Body of pancreas (tissue), 4 donors: Measurements from ENCODE around the gene PCDHGA12. TPM values are rescaled to one million over a fixed set of nuclear protein-coding genes. Genes with fewer than 3 reads are reported as not detected.
A peak's percentile ranks its signal among the peaks of the same experiment; 100 is the strongest.
"Not testable (repeated sequence)": the region's sequence is repeated elsewhere in the genome, so short reads cannot be mapped to it uniquely, and the experiment has no call there.

Source experiments
- ATAC-seq: fragments of 150-250 bp; one replicate; pipeline ENCODE4 v1.9.1; 2016
- DNase-seq, 4 donors: peaks; one replicate each; pipeline ENCODE4 v3.0.0-alpha.2; 2019
- H3K27ac ChIP-seq, 4 donors: fragments of 200-600 bp; sonication (generic); 1 replicate in 3 of 4; 2 replicates in 1 of 4; pipeline versions ENCODE4 v1.5.1 to v1.6.1; 2016 to 2019; ENCODE audit warnings: mild to moderate bottlenecking in 1 of 4, mixed read lengths in 1 of 4, moderate library complexity in 1 of 4
- H3K27me3 ChIP-seq, 2 donors: fragments of 200-600 bp; sonication (generic); one replicate each; pipeline ENCODE4 v1.6.0; 2016; ENCODE audit warnings: mild to moderate bottlenecking in 1 of 2
- H3K36me3 ChIP-seq, 2 donors: fragments of 200-600 bp; sonication (generic); replicated peaks in 1 of 2; 2 replicates each; pipeline ENCODE4 v1.5.1; 2016; ENCODE audit warnings: low read depth in 2 of 2; ENCODE audit not compliant: insufficient read depth in 1 of 2
- H3K4me1 ChIP-seq: fragments of 200-600 bp; sonication (generic); one replicate; pipeline ENCODE4 v1.6.0; 2016
- H3K4me3 ChIP-seq, 2 donors: fragments of 200-600 bp; sonication (generic); 1 replicate in 1 of 2; 2 replicates in 1 of 2; pipeline ENCODE4 v1.5.1; 2016 to 2019
- H3K9me3 ChIP-seq, 3 donors: fragments of 200-600 bp; sonication (generic); 1 replicate in 2 of 3; 2 replicates in 1 of 3; pipeline ENCODE4 v1.5.1; 2016
- POLR2A ChIP-seq, 3 donors: fragments of 450-650 bp; IDR thresholded peaks; one replicate each; pipeline ENCODE4 v1.6.1; 2016; ENCODE audit warnings: antibody characterized with exemption in 3 of 3, mild to moderate bottlenecking in 2 of 3
- WGBS, 2 donors: methylation state at CpG; one replicate each; pipeline ENCODE4 v1.1.5; 2017; 5-methylcytosine and 5-hydroxymethylcytosine counted together
- intact Hi-C: fragments of 100-400 bp; cut with DNase I; formaldehyde crosslinking; loops from one replicate; pipeline ENCODE4 v1.15.1; 2023
- total RNA-seq, 2 donors: library from RNA; depleted of rRNA; stranded (reverse); fragments of >200 nt; gene quantifications; one replicate each; pipeline ENCODE4 v1.1.0, GENCODE V29; 2016
- TF ChIP-seq, protein P1 (sequence below), 7 experiments: fragments of 450-650 bp in 4 of 7; fragments of 200-600 bp in 3 of 7; sonication (generic) in 3 of 7; IDR thresholded peaks; one replicate each; pipeline ENCODE4 v1.5.1; 2016 to 2019; ENCODE audit warnings: antibody characterized with exemption in 7 of 7

PCDHGA12 gene
- total RNA-seq, 2 donors from 2014 or later, result 5.3 to 5.4 TPM

DNA sequence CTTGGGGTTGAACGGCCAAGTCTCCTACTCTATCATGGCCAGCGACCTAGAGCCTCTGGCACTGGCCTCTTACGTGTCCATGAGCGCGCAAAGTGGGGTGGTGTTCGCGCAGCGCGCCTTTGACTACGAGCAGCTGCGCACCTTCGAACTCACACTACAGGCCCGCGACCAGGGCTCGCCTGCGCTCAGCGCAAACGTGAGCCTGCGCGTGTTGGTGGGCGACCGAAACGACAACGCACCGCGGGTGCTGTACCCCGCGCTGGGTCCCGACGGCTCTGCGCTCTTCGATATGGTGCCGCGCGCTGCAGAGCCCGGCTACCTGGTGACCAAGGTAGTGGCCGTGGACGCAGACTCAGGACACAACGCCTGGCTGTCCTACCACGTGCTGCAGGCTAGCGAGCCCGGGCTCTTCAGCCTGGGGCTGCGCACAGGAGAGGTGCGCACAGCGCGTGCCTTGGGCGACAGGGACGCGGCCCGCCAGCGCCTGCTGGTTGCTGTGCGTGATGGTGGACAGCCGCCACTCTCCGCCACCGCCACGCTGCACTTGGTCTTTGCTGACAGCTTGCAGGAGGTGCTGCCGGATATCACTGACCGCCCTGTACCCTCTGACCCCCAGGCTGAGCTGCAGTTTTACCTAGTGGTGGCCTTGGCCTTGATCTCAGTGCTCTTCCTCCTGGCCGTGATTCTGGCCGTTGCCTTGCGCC is 30.6 kb upstream of the PCDHGA12 start:
- Histone ChIP-seq H3K27me3 (no peaks in the 10 kb centered on the region), H3K4me3 (no peak overlapping the region), H3K27ac (no peak overlapping the region), H3K36me3 (no peaks in the 10 kb centered on the region), H3K4me1 (no peaks in the 10 kb centered on the region), H3K9me3 (peaks cover 0 to 64% (median 10%) of the 10 kb centered on the region in 3 donors)
- DNase-seq (no peak), ATAC-seq (no peak)
- TF ChIP-seq POLR2A (IDR thresholded peaks at IDR 0.05), result no peak
- TF ChIP-seq, protein P1, sequence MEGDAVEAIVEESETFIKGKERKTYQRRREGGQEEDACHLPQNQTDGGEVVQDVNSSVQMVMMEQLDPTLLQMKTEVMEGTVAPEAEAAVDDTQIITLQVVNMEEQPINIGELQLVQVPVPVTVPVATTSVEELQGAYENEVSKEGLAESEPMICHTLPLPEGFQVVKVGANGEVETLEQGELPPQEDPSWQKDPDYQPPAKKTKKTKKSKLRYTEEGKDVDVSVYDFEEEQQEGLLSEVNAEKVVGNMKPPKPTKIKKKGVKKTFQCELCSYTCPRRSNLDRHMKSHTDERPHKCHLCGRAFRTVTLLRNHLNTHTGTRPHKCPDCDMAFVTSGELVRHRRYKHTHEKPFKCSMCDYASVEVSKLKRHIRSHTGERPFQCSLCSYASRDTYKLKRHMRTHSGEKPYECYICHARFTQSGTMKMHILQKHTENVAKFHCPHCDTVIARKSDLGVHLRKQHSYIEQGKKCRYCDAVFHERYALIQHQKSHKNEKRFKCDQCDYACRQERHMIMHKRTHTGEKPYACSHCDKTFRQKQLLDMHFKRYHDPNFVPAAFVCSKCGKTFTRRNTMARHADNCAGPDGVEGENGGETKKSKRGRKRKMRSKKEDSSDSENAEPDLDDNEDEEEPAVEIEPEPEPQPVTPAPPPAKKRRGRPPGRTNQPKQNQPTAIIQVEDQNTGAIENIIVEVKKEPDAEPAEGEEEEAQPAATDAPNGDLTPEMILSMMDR (IDR thresholded peaks at IDR 0.05), result no peak
- intact Hi-C loops, result no loop called here
- 17 to 25% methylated on average over 11 to 51 of the region's 61 CpGs for WGBS, 2 donors

DNA sequence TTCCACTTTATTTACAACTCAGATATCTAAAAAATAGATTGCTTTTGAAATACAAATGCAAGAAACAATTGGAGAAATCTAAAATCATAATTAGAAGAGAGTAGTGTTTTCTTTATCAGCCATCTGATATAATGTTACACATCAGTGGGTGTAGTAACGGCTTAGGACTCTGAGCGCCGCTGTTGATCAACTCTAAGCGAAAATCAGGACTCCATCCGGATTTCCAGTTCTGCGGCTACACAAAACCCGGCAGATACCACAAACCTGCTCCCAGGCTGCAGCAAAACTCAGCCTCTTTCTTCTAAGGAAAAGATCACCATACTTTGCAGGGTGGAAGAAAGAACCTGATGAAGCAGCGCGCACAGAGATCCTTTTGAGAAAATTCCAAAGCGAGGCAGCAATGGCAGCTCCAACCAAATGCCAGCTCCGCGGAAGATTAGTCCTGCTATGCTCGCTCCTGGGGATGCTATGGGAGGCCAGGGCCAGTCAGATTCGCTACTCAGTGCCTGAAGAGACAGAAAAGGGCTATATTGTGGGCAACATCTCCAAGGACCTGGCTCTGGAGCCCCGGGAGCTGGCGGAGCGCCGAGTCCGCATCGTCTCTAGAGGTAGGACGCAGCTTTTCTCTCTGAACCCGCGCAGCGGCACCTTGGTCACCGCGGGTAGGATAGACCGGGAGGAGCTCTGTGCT is 27.6 kb upstream of the PCDHGA12 start, which contains the start of gene PCDHGA9:
Gene PCDHGA9, plus strand, starts transcription at position 226 of the 691 bp plus-strand sequence. Its CDS starts 175 bp downstream, at position 401.
- no peak for ATAC-seq

DNA sequence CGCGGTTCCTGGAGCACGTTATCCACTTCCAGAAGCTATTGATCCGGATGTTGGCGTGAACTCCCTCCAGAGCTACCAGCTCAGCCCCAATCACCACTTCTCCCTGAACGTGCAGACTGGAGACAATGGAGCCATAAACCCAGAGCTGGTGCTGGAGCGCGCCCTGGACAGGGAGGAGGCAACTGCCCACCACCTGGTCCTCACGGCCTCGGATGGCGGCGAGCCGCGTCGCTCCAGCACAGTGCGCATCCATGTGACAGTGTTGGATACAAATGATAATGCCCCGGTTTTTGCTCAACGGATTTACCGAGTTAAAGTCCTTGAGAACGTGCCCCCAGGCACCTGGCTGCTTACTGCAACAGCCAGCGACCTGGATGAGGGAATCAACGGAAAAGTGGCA is 26.9 kb upstream of the PCDHGA12 start:
- DNase-seq, result no peak
- no peak for ATAC-seq
- Histone ChIP-seq H3K27me3 (no peaks in the 10 kb centered on the region), H3K36me3 (no peaks in the 10 kb centered on the region), H3K4me3 (no peak overlapping the region), H3K4me1 (no peaks in the 10 kb centered on the region), H3K27ac (no peak overlapping the region), H3K9me3 (peaks cover 0 to 71% (median 10%) of the 10 kb centered on the region in 3 donors)
- intact Hi-C loops, result no loop called here
- no peak for TF ChIP-seq POLR2A (IDR thresholded peaks at IDR 0.05)
- TF ChIP-seq, protein P1 (IDR thresholded peaks at IDR 0.05), result no peak
- 23% methylated on average over 17 to 22 of the region's 22 CpGs for WGBS, 2 donors

More for the DNA sequence above, 27.6 kb upstream of the PCDHGA12 start, which contains the start of gene PCDHGA9:
- TF ChIP-seq, protein P1 (IDR thresholded peaks at IDR 0.05), result peak in 3 of 7 experiments; percentile 24 to 32 (median 26)
- no peak for TF ChIP-seq POLR2A (IDR thresholded peaks at IDR 0.05)
- no peak within 1 kb of the TSS for H3K4me3 ChIP-seq
- peaks cover 0 to 65% (median 10%) of the 10 kb centered on the region in 3 donors for H3K9me3 ChIP-seq
- H3K4me1 ChIP-seq, result no peaks in the 10 kb centered on the region
- intact Hi-C loops, result no loop called here
- no peaks in the 10 kb centered on the region for H3K27me3 ChIP-seq
- H3K36me3 ChIP-seq, result no peaks in the 10 kb centered on the region
- DNase-seq, result no peak
- H3K27ac ChIP-seq, result no peak within 1 kb of the TSS
- WGBS, 2 donors, result 21 to 22% methylated on average over 25 to 27 of the region's 27 CpGs

DNA sequence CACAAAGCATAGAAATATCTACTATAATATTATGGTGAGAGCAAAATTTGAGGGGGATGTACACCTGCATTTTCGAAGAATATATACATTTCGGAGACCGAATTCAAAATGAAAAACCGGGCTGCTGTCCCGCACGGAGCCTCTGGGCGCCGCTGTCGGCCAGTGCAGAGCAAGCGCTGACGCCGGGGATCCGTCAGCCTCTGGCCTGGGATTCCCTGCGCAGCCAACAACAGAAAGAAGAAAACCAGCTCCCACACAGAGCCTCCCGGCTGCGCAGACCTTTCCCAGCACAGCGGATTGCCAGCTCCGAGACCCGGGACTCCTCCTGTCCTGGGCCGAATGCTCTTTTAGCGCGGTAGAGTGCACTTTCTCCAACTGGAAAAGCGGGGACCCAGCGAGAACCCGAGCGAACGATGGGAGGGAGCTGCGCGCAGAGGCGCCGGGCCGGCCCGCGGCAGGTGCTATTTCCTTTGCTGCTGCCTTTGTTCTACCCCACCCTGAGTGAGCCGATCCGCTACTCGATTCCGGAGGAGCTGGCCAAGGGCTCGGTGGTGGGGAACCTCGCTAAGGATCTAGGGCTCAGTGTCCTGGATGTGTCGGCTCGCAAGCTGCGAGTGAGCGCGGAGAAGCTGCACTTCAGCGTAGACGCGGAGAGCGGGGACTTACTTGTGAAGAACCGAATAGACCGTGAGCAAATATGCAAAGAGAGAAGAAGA is 22.4 kb upstream of the PCDHGA12 start, which contains the start of gene PCDHGB6:
Gene PCDHGB6, plus strand, starts transcription at position 232 of the 716 bp plus-strand sequence. Its CDS starts 182 bp downstream, at position 414.
- H3K4me3 ChIP-seq, H3K27ac ChIP-seq, H3K4me1 ChIP-seq, H3K27me3 ChIP-seq, intact Hi-C loops, H3K36me3 ChIP-seq: not testable (repeated sequence)
- H3K9me3 ChIP-seq, result peaks cover 0 to 77% (median 11%) of the 10 kb centered on the region in 3 donors
- TF ChIP-seq, protein P1 (IDR thresholded peaks at IDR 0.05), result peak in 5 of 7 experiments; percentile 37 to 55 (median 45)
- DNase-seq (peak; percentile 27 to 56 (median 34)), ATAC-seq (peak; percentile 73)
- 9 to 17% methylated on average over 31 to 49 of the region's 51 CpGs for WGBS, 2 donors
